GM20431 (cell line): Measurements from ENCODE around the gene GNAT1.

Source experiments
- in situ Hi-C: fragments of 300-500 bp; cut with MseI, MboI; formaldehyde crosslinking; loops from one replicate; pipeline ENCODE4 v1.15.0; 2020; ENCODE audit warnings: low sequenced_read_pairs; ENCODE audit not compliant: unreplicated experiment

GNAT1 gene

DNA sequence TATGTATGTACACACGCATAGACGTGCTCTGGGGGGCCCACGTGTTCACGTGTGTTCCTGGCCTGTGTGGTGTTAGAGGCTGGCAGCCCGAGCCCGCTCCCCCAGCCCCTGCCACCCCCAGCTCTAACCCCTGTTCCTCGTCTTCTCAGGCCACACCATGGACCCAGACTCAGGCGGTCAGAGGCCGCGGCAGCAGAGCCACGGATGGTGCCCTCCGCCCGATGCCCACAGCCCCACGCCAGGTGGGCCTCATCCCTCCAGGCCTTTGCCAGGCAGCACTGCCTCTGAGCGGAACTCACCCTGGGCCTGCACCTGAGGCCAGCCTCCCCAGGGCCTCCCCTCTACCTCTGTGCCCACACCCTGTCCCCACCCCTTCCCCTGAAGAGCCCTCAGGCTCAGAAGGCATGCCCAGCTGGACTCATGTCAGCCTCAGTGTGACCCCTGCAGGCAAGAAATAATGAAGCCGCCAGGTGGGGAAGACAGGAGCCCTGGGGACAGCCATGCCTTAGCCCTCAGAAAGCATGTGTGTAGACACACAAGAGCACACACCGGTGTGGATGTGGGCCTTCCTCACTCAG is 16.4 kb upstream of the GNAT1 start:
- in situ Hi-C loops, result no loop called here

DNA sequence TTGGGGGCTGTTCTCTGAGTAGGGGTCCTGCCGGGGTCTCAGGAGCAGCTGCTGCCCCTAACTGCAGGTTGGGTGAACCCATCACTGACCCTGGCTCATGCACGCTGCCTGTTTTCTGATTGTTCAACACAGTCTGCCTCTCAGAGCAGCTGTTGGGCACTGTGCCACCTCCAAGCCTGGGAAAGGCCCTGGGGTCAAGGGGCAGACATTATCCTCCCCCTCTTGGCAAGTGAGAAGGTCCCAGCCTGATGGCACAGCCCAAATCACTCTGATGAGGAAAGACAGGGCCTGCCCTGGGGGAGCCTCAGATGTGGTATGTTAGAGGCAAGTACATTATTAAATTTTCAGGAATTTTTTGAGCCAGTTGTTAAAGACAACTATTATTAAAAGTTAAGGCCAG is 14.1 kb upstream of the GNAT1 start:
- in situ Hi-C loops, result no loop called here

DNA sequence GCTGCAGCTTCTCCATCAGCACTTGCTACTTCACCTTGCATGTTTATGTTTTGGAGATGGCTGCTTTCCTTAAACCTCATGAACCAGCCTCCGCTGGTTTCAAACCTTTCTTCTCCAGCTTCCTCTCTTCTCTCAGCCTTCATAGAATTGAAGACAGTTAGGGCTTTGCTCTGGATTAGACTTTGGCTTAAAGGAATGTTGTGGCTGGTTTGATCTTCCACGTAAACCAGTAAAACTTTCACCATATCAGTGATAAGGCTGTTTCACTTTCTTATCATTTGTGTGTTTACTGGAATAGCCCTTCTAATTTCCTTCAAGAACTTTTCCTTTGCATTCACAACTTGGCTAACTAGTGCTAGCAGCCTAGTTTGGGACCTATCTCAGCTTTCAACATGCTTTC is 11.7 kb upstream of the GNAT1 start:
- in situ Hi-C loops, result no loop called here

DNA sequence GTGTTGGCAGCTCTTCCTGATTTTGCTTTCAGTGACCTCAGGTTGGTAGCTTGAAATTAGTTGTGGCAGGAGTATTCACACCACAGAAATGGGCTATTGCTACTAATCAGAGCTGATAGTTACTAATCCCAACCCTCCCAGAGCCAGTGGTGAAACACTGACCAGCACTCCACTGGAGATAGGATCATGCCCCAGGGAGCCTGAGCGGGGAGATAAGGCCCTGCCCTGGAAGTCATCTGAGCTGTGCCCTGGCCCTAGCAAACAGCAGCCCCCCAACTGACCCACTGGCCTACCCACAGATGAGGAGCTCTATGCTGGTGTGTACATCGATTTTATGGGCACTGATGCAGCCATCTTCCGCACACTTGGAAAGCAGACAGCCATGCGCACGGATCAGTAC is 9.4 kb upstream of the GNAT1 start:
- in situ Hi-C loops, result no loop called here

DNA sequence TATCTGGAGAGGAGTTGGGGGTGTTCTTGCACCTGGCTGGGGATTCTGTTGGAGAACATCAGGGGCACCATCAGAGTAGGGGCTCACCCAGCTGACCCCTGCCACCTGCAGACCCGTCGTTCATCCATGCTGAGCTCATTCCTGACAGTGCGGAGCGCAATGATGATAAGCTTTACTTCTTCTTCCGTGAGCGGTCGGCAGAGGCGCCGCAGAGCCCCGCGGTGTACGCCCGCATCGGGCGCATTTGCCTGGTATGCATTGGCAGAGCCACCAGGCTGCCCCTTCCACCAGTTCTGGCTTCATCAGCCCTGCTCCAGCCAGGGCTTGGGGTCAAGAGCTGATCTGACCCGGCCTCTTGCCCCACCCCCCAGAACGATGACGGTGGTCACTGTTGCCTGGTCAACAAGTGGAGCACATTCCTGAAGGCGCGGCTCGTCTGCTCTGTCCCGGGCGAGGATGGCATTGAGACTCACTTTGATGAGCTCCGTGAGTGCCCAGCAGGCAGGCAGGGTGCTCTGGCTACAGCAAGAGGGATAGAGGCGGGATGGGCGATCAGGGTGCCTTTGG is 8.8 kb upstream of the GNAT1 start:
- in situ Hi-C loops, result no loop called here

DNA sequence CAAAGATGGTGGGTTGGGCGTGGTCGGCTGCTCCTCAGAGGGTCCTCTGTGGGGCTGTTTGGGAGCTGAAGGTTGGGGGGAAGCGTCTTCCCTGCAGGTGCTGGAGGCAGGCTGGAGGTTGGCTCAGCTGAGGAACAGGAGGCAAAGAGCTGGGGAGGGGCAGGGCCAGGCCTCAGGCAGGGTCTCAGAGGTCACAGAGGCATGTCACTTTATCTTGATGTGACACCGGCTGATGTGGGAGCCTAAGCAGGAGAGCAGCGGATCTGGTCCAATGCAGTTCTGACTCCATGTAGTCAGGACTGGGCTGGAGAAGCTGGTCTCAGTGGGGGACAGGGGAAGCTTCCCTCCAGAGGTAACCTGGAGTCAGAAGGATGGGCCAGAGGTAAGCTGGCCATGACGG is 7.7 kb upstream of the GNAT1 start:
- in situ Hi-C loops, result no loop called here

DNA sequence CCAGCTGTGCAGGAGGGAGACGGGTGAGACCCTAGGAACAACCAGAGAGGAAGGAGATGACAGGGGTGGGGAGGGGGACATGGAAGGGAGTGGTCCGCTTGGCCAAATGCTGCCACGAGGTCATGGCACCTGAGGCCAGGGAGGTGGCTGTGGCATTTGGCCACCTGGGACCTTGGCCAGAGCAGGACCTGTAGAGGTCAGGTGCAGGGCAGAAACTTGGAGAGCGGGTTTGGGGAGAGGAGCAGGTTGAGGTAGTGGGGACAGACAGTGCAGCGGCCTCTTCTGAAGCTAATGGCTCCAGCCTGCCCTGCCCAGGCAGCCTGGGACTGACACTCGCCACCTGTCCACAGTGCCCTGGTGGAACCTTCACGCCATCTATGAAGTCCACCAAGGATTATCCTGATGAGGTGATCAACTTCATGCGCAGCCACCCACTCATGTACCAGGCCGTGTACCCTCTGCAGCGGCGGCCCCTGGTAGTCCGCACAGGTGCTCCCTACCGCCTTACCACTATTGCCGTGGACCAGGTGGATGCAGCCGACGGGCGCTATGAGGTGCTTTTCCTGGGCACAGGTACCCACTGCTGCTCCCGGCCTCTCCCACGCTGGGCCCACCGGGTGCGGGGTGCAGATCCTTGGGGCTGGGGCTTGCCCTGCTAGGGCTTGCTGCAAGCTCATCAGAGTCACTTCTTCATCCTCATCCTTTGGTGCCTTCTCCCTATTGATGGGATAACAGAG is 7.0 kb upstream of the GNAT1 start:
- in situ Hi-C loops, result no loop called here

DNA sequence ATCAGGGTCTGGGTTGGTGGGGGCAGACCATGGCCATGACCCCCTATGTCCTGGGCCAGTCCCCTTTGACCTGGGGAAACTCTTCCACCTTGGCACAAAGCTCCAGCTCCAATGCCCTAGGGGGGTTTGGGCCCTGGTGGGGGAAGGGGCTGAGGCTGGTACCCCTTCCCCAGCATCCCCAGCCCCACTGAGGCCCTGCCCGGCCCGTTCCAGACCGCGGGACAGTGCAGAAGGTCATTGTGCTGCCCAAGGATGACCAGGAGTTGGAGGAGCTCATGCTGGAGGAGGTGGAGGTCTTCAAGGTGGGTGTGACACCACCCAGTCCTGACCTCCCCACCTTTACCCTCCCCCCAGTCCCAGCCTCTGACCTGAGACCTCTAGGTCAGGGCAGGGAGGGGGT is 6.2 kb upstream of the GNAT1 start:
- in situ Hi-C loops, result no loop called here

DNA sequence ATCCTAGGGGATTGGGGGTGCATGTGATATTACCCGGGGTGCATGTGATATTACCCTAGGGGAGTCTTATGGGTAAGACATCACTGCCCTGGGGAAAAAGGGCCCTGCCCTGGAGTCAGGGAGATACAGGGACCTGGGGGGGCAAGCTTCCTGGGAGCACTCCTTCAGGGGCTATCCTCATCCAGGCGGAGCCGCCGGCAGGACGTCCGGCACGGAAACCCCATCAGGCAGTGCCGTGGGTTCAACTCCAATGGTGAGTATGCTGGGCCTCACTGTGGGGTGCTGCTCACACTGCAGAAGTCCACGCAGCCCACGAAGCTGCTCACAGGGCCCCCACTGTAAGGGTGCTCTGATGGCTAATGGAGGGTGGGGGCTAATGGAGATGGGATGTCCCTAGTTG is 5.3 kb upstream of the GNAT1 start:
- in situ Hi-C loops, result no loop called here

DNA sequence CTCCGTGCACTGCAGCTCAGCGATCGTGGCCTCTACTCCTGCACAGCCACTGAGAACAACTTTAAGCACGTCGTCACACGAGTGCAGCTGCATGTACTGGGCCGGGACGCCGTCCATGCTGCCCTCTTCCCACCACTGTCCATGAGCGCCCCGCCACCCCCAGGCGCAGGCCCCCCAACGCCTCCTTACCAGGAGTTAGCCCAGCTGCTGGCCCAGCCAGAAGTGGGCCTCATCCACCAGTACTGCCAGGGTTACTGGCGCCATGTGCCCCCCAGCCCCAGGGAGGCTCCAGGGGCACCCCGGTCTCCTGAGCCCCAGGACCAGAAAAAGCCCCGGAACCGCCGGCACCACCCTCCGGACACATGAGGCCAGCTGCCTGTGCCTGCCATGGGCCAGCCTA is 3.7 kb upstream of the GNAT1 start:
- in situ Hi-C loops, result no loop called here

DNA sequence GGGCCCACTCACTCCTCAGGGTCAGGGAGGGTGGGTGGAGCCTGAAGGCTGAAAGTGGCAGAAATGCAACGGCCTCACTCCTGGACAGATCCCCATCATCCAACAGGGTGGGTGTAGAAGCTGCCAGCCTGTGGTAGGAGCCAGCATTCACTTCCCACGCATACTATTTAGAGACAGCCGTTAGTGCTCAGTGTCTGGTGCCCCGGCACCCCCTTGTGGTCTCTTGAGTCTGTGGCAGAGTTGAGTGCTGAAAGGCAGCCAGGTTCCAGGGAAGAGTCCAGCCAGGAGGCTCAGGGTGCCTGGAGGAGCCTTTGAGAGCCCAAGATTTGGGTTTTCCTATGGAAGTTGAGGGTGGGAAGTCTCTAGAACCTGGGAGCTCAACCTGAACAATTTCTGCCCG is 2.1 kb upstream of the GNAT1 start:
- in situ Hi-C loops, result no loop called here

DNA sequence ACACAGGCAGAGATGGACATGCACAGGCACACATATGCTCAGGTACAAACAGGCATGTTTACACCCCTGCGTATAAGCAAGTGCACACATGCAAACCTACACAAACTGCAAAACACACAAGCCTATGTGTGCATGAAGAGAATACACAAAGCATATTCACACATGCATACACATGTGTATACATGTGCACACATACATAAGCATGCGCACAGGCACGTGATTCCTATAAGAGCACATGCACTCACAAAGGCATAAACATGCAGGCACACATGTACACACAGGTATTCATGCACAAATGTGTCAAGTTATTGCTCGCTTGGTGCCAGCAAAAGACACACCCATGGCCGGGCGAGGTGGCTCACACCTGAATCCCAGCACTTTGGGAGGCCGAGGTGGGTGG is 1.4 kb upstream of the GNAT1 start:
- in situ Hi-C loops, result no loop called here

DNA sequence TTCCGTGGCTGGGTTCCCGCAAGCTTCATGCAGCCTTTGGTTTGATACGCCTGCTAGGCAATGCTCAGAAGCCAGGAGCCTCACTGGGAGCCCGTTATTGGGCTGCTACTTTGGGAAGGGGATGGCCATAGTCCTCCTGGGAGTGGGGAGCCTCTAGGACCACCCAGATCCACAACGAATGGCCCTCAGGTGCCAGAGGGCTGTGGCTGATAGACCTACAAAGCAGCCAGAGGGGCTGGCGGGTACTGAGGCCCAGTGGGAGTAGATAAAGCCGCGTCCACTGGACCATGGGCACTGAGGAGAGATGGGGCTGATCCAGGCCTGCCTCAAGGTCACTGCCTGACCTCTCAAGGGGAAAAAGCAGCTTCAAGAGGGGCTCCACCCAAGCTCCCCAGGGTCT is 714 bp downstream of the GNAT1 start:
- in situ Hi-C loops, result no loop called here

DNA sequence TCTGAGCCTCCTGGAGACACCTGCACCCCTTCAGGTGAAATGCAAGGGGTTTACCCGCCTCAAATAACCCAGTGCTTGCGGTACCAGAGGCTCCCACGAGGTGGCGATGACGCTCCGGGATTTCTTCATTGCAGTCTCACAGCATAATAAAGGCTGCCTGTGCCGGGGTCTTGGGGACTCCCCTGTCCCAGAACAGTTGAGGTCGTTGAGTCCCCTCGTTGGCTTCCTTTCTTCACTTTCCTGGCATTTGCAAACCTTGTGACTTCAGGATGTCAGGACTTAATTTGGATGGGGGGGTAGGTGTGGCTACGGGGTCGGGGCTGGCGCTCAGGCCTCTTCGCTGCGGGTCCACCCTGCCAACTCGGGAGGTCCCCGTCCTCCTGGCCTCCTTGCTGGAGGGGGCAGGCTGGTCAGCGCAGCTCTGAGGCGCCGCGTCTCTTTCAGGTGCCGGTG is 1.3 kb downstream of the GNAT1 start:
- in situ Hi-C loops, result no loop called here

DNA sequence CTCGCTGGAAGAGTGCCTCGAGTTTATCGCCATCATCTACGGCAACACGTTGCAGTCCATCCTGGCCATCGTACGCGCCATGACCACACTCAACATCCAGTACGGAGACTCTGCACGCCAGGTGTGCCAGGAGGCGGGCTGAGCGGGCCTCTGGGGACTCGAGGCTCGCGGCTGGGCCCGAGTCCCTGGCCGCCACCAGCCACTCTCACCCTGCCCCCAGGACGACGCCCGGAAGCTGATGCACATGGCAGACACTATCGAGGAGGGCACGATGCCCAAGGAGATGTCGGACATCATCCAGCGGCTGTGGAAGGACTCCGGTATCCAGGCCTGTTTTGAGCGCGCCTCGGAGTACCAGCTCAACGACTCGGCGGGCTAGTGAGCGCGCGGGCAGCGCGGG is 1.9 kb downstream of the GNAT1 start:
- in situ Hi-C loops, result no loop called here

DNA sequence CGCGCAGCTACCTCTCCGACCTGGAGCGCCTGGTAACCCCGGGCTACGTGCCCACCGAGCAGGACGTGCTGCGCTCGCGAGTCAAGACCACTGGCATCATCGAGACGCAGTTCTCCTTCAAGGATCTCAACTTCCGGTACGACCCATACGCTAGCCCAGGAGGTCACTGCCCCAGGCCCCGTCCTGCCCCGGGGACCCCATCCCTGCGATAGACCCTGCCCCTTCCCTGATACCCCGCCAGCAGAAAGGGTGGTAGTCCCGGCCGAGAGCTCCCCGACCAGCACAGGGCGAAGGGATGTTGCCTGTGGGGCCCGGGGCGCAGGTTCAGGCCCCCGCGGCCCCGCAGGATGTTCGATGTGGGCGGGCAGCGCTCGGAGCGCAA is 2.3 kb downstream of the GNAT1 start:
- in situ Hi-C loops, result no loop called here

DNA sequence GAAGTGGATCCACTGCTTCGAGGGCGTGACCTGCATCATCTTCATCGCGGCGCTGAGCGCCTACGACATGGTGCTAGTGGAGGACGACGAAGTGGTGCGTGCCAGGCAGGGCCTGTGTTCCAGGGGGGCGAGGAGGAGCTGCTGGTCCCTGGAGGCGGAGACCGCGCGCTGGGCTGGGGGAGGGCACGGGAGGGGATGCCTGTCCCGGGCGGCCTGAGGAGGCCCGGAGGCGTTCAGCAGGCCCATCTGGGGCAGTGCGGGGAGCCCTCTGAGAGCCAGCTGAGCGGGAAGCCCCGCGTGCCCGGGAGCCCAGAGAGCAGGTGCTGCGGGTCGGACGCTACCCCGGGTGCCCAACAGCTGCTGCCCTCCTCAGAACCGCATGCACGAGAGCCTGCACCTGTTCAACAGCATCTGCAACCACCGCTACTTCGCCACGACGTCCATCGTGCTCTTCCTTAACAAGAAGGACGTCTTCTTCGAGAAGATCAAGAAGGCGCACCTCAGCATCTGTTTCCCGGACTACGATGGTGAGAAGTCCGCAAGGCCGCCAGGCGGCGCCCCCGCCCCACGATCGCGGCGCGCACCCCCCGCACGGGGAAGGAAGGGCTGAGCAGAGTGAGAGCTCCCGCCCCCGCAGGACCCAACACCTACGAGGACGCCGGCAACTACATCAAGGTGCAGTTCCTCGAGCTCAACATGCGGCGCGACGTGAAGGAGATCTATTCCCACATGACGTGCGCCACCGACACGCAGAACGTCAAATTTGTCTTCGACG is 2.9 kb downstream of the GNAT1 start:
- in situ Hi-C loops, result no loop called here

DNA sequence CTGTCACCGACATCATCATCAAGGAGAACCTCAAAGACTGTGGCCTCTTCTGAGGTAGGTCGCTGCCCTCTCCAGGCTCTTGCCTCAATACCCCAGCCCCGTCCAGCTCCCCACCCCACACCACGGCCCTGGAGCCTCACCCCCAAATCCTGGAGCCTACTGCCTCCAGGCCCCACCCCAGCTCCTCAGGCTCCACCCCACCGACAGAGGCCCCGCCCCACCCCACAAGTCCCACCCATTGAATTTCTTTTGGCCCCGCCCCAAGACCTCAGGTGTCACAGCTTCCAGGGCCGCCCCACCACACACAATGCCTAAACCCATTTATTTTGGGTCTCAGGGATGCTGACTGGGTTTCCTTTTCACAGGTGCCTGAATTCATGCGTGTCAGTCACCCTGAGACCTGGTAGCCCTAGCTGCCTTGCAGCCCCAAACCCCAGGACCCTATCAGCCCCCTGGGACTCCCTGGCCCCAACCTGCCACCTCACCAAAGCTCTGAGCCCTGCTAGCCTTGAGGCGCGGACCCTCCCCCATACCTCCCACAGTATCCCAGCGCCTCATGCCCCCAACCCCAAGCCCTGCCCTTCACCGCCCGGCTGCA is 3.6 kb downstream of the GNAT1 start:
- in situ Hi-C loops, result no loop called here

DNA sequence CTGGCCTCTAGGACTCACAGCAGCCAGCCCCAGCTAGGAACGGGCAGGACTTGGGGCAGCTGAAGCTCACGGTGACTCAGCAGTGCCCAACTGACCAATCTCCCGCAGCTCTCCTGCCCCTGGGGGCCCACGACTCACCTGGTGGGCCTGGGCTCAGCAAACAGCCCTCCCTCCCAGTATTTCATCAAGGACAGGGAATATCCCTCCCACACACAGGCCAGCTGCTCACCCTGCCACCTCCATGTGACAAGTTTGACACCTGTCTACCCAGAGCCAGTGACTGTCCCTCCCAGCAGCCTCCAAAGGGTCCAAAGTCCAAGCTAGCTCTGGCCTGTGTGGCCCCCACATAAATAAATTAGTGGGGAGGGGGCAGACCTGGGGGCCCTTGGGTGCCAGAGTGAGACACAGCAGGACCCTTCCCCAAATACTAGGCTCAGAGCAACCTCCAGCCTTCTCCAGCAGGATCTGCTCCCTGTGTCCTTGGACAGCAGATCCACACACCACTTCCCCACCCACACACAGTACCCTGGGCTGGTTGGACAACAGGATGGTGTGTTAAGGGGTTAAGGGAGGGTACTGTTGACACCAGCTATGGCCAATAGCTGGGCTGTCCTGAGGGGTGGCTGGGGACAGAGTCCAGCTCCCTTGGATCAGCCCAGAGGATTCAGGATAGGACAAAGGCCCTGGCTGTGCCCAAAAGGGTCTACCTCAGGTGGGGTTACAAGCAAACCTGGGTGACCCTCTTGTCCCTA is 4.3 kb downstream of the GNAT1 start:
- in situ Hi-C loops, result no loop called here

DNA sequence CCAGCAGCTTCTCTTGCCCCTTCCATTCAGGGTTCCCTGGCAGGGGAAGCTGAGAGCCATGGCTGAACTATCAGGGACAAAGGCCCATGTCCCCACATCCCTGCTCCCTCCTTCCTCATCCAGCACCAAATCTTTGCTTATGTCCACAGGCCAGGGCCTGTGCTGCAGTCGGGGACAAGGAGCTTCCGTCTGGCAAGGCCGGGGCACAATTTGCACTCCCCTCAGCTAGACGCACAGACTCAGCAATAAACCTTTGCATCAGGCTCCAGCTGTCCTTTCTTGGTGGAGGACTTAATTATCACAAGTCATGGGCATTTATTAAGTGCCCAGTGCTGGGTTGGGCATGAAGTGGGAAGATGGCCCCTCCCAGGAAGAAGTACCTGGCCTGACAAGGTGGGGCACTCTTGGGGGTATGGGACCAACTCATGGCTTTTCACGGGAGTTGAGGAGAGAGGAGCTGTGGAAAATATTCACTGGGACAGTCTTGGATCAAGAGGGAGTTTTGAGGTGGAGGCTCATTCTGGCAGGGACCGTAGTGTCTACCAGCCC is 4.9 kb downstream of the GNAT1 start:
- in situ Hi-C loops, result no loop called here
